Coronary artery (tissue), 2 donors: ENCODE results near the gene ST6GALNAC6.
A peak's percentile ranks its signal among the peaks of the same experiment; 100 is the strongest.

Source experiments
- DNase-seq: peaks from one replicate; pipeline ENCODE4 v3.0.0-alpha.2; 2017; ENCODE audit warnings: low spot score
- H3K27ac ChIP-seq, 2 donors: fragments of 200-600 bp; sonication (generic); one replicate each; pipeline ENCODE4 v1.5.1; 2016 to 2019
- H3K4me3 ChIP-seq: fragments of 200-600 bp; sonication (generic); 2 replicates; pipeline ENCODE4 v1.5.1; 2016; ENCODE audit warnings: mild to moderate bottlenecking, moderate library complexity
- TF ChIP-seq, protein P1 (sequence below): fragments of 200-600 bp; sonication (generic); IDR thresholded peaks from one replicate; pipeline ENCODE4 v1.5.1; 2019; ENCODE audit warnings: antibody characterized with exemption

ST6GALNAC6 gene

DNA sequence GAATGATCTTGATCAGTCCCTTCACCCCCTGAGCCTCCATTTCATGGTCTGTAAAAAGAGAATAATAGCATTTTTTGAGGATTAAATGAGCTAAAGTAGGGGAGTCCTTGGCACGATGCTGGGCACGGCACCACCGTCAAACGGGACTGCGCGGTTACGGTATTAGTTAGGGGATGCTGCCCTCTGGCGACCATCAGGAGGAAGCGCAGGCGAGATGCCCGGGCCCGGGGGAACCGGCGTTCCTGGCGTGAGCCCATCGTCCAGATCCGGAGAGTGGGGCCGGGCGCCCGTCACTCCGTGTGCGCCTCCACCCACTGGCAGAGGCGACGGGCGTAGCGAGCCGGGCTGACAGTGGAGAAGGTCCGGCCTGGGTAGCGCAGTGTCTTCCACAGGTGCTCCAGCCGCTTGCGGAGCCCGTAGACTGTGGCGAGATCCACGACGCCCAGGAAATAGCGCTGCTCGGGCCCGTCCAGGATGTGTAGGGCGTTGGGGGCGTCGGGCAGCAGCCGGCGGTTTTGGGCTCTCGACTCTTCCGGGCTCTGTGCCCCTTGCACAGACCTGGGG, 22.2 kb upstream of the ST6GALNAC6 start:
- TF ChIP-seq, protein P1, sequence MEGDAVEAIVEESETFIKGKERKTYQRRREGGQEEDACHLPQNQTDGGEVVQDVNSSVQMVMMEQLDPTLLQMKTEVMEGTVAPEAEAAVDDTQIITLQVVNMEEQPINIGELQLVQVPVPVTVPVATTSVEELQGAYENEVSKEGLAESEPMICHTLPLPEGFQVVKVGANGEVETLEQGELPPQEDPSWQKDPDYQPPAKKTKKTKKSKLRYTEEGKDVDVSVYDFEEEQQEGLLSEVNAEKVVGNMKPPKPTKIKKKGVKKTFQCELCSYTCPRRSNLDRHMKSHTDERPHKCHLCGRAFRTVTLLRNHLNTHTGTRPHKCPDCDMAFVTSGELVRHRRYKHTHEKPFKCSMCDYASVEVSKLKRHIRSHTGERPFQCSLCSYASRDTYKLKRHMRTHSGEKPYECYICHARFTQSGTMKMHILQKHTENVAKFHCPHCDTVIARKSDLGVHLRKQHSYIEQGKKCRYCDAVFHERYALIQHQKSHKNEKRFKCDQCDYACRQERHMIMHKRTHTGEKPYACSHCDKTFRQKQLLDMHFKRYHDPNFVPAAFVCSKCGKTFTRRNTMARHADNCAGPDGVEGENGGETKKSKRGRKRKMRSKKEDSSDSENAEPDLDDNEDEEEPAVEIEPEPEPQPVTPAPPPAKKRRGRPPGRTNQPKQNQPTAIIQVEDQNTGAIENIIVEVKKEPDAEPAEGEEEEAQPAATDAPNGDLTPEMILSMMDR, result peak; percentile 88
- Histone ChIP-seq H3K4me3 (peak overlapping the region; percentile 63), H3K27ac (no peak overlapping the region)
- DNase-seq, result no peak

DNA sequence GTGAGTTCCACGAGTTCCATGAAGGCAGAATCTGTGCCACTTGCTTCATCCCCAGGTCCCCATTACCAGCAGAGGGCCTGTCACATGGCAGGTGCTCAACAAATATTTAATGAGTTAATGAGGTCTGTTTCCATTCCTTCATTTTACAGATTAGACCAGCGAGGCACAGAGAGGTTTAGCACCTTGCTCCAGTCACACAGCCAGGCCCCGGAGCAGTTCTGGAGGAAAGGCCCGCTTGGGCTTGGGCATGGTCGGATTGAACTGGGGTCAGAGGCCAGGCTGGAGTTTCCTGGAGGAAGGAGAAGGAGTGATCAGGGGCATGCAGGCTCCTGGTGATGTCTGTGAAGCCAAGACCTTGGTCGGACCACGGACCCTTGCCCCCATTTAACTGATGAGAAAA, 21.4 kb upstream of the ST6GALNAC6 start:
- no peak overlapping the region for H3K4me3 ChIP-seq
- no peak overlapping the region for H3K27ac ChIP-seq
- DNase-seq, result no peak
- TF ChIP-seq, protein P1, result no peak

DNA sequence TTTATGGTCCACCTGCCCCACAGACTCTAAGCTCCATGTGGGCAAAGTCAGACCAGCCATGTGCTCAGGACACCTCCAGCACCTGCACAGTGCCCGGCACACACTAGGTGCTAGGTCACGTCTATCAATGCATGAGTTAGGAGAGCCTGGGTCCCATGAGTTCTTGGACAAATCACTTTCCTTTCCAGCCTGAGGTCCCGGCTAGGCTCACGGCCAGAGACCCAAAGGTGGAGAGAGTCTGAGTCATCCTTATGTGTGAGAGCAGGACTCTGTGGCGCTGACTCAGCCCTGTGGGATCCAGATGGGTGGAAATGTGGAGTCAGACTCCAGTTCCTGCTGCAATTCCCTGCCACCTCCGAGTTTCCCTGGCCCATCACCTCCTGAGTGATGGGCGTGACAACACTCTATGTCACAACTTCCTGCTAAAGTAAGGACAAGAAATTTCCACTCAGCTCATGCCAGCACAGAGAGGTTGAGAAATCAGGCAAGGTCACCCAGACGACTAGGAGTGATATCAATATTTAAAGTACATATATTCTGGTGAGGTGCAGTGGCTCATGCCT, 19.9 kb upstream of the ST6GALNAC6 start:
- TF ChIP-seq, protein P1, result no peak
- no peak overlapping the region for H3K4me3 ChIP-seq
- peak overlapping the region; percentile 61 to 91 for H3K27ac ChIP-seq
- peak; percentile 96 for DNase-seq

DNA sequence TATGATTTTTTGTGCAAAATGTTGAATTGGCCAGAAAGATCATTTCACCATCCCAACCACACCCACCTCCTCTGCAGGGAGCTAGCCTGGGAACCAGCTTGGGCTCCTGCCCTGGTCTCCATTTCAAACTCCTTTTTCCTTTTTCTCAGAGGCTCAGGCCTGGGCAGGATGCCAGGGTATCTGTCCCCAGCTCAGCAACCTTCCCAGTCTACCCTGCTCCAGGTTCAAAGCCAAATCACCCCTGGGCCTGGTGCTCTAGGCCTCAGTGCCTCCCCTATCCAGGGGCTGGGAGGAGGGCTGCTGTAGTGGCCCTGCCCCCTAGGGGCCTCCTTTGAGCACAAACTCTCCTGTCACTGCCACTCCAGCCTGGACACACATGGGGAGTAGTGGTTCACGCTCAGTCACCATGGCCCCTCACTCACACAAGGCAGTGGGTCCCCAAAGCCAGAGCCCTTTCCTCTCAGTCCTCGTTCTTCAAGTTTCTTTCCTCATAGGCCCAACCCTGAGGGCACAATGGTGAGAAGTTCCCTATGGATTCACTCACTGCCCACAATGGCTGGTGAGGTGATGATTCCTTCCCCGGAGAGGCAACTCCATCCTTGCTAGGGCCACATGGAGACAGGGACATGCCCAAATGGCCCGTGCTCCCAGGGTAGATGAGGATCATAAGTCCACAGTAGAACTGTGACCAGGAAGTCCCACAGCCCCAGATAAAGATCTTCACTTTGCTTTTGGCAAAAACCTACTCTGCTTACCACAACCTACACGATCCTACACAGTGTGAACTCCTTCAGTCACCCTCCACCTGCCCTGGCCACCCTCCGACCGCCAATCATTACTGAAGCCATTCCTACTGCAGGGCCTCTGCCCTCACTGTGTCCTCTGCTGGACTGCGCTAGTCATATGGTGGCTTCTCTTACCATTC, 19.0 kb upstream of the ST6GALNAC6 start:
- Histone ChIP-seq H3K27ac (peak overlapping the region; percentile 61 to 91), H3K4me3 (no peak overlapping the region)
- TF ChIP-seq, protein P1, result no peak
- no peak for DNase-seq

DNA sequence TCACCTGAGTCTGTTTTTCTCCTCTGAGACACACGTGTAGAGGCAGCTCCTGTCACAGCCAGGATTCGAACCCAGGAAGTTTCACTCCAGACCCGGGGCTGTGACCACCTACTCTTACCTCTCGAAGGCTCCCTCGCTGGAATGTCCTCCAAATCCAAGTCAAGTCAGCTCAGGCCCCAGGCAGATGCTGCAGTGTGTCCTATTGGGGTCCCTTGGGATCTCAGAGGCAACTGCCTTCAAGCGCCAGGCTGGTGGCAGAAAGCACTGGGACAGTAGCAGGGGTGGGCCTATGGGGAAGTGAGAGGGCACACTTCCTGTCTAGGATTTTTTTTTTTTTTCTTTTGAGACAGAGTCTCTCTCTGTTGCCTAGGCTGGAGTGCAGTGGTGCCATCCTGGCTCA, 18.2 kb upstream of the ST6GALNAC6 start:
- no peak for DNase-seq
- peak overlapping the region; percentile 61 to 91 for H3K27ac ChIP-seq
- peak overlapping the region; percentile 95 for H3K4me3 ChIP-seq
- TF ChIP-seq, protein P1, result no peak

DNA sequence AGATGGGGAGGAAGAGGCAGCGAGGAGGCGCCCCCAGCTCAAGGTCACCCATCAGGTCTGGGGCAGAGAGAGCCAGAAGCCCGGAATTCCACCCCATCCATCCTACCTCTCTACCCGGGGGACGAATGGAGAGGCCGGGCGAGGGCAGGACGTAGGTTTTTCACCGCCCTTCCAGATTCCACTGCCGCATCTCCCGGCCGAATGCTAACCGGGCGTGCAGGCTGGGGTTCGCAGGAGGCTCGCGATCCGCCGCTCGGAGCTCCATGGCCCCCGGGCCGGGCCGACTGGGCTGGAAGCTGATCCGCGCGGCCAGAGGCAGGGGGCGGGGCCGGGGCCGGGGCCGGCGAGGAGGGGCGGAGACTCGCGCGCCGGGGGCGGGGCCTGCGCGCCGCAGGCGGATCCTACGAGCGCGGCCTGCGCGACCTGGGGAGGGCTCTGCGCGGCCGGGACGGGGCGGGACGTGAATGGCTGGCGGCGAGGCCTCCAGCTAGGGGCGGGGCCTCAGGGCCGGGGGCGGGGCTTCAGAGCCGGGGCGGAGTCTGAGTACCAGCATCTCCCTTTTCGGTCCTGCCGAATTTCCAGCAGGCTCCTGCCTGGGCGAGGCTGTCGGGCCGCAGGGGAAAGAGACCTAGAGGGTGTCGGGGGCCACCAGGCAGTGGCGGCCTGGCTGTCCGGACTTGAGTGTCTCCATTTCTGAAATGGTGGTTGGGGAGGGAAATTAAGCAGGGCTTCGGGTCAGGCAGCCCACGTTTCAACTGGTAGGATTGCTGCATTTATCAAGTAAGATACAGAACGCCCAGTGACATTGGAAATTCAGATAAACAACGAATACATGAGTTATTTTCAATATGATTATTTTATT, 17.5 kb upstream of the ST6GALNAC6 start, which contains the start of gene ST6GALNAC4:
TSS of gene ST6GALNAC4 (minus strand) at position 322 of the 862 bp plus-strand sequence. CDS start 622 bp downstream, outside the sequence.
- Histone ChIP-seq H3K4me3 (peak within 1 kb of the TSS; percentile 95), H3K27ac (peak within 1 kb of the TSS; percentile 61 to 91)
- peak; percentile 98 for DNase-seq
- TF ChIP-seq, protein P1, result no peak
